DMS 273 (cell line): ENCODE data around the gene CHRND.

ENCODE experiments used
- DNase-seq: peaks from one replicate; lab custom pipeline; 2025; ENCODE audit not compliant: unreplicated experiment; lab: John Stamatoyannopoulos, UW

Gene CHRND

GRCh38 chr2:232487385-232488096, 38.4 kb upstream of the CHRND start, which contains the start of gene ECEL1:
Gene ECEL1, minus strand, starts transcription at chr2:232487834. Its CDS starts 1,181 bp downstream, at chr2:232486653.
- peak; percentile 61 for DNase-seq

GRCh38 chr2:232488097-232488711, 37.8 kb upstream of the CHRND start:
- peak; percentile 50 for DNase-seq

- DNase-seq = no peak
These were observed 37.1 kb upstream of the CHRND start for GRCh38 chr2:232488721-232489300.

- DNase-seq = no peak
These were observed 36.3 kb upstream of the CHRND start for GRCh38 chr2:232489516-232490220.

GRCh38 chr2:232490221-232491138, 35.5 kb upstream of the CHRND start:
- DNase-seq = no peak

GRCh38 chr2:232491139-232491780, 34.7 kb upstream of the CHRND start:
- no peak for DNase-seq

- DNase-seq = no peak
These were observed 33.6 kb upstream of the CHRND start for GRCh38 chr2:232492236-232492848.

- no peak for DNase-seq
These were observed 32.8 kb upstream of the CHRND start for GRCh38 chr2:232492963-232493700.

- no peak for DNase-seq
These were observed 32.1 kb upstream of the CHRND start for GRCh38 chr2:232493701-232494474.

GRCh38 chr2:232494542-232494941, 31.4 kb upstream of the CHRND start:
- DNase-seq = no peak

- no peak for DNase-seq
These were observed 30.7 kb upstream of the CHRND start for GRCh38 chr2:232495292-232495691.

- DNase-seq = no peak
These were observed 29.3 kb upstream of the CHRND start for GRCh38 chr2:232496501-232497270.

- DNase-seq = no peak
These were observed 28.6 kb upstream of the CHRND start for GRCh38 chr2:232497348-232497747.

GRCh38 chr2:232498452-232498851, 27.5 kb upstream of the CHRND start:
- DNase-seq = no peak

GRCh38 chr2:232501331-232501771, 24.6 kb upstream of the CHRND start:
- no peak for DNase-seq

GRCh38 chr2:232501794-232502390, 24.1 kb upstream of the CHRND start:
- no peak for DNase-seq

- no peak for DNase-seq
These were observed 23.4 kb upstream of the CHRND start for GRCh38 chr2:232502511-232502910.
